Panc1 (cell line): ENCODE data around the gene TMPRSS6.

Source experiments
- CTCF ChIP-seq: fragments of 450-650 bp; IDR thresholded peaks from 2 replicates; pipeline ENCODE4 v1.5.1; 2017; ENCODE audit warnings: mild to moderate bottlenecking
- POLR2AphosphoS5 ChIP-seq: IDR thresholded peaks from 2 replicates; pipeline ENCODE4 v1.6.1; 2012; ENCODE audit warnings: mild to moderate bottlenecking, low read depth, low read length, moderate library complexity
- REST ChIP-seq, 2 experiments: IDR thresholded peaks; 2 replicates each; pipeline ENCODE4 v1.6.1; 2011 to 2012; ENCODE audit warnings: low read depth in 2 of 2, control low read depth in 1 of 2, low read length in 1 of 2, mild to moderate bottlenecking in 1 of 2, moderate library complexity in 1 of 2; ENCODE audit not compliant: insufficient read depth in 1 of 2
- SIN3A ChIP-seq: IDR thresholded peaks from 2 replicates; pipeline ENCODE4 v1.6.1; 2012; ENCODE audit warnings: low read depth, mild to moderate bottlenecking, low read length, moderate library complexity, borderline replicate concordance; ENCODE audit not compliant: insufficient read depth
- TCF7L2 ChIP-seq: IDR thresholded peaks from 2 replicates; pipeline ENCODE4 v1.6.1; 2011; ENCODE audit warnings: mild to moderate bottlenecking, low read depth, low read length, inconsistent platforms

GRCh38 chr22:37121887-37122591 is 12.5 kb upstream of the TMPRSS6 start:
- TF ChIP-seq CTCF (no peak), POLR2AphosphoS5 (no peak), REST (IDR thresholded peaks at IDR 0.05; ENCODE audit: insufficient read depth in 1 of 2, low read depth in 2 of 2, low read length in 1 of 2) (no peak), SIN3A (no peak), TCF7L2 (no peak)
